ENCODE data around the gene GPS1. TPM values are rescaled to one million over a fixed set of nuclear protein-coding genes. Genes with fewer than 3 reads are reported as not detected.

GPS1 gene
- total and polyA plus RNA-seq, 4 donors = 53.9 to 66.3 (median 58.8) TPM

- Histone ChIP-seq H3K27me3 (ENCODE audit: control insufficient read depth in 4 of 4, insufficient read depth in 4 of 4, low read length in 3 of 4) (no peaks in the 10 kb centered on the region), H3K4me1 (ENCODE audit: control insufficient read depth in 4 of 4, insufficient read depth in 4 of 4, low read length in 3 of 4) (no peaks in the 10 kb centered on the region), H3K4me3 (ENCODE audit: low read depth in 1 of 3, low read length in 3 of 3) (no peak overlapping the region), H3K9me3 (ENCODE audit: control insufficient read depth in 4 of 4, low read length in 3 of 4) (no peaks in the 10 kb centered on the region), H3K36me3 (ENCODE audit: control insufficient read depth in 4 of 4, insufficient read depth in 3 of 4, low read depth in 1 of 4, low read length in 3 of 4) (peaks cover 0 to 9% (median 3%) of the 10 kb centered on the region in 4 donors), H3K9ac (ENCODE audit: low read depth in 1 of 2, low read length in 2 of 2) (no peak overlapping the region), H3K27ac (ENCODE audit: low read depth in 1 of 2, low read length in 2 of 2) (no peak overlapping the region)
- whole genome bisulfite sequencing = 89% methylated on average over 20 of the region's 20 CpGs
- no peak for DNase-seq (ENCODE audit: low spot score)
- TF ChIP-seq HNF4G (IDR thresholded peaks at IDR 0.05) (no peak), YY1 (IDR thresholded peaks at IDR 0.05) (no peak), CTCF (IDR thresholded peaks at IDR 0.05; ENCODE audit: low read depth, low read length, missing input control) (no peak), ZBTB33 (IDR thresholded peaks at IDR 0.05) (no peak)
Measured at GRCh38 chr17:82012261-82012639, 39.4 kb upstream of the GPS1 start.

GRCh38 chr17:82012640-82013295 lies 38.9 kb upstream of the GPS1 start:
- Histone ChIP-seq H3K4me3 (ENCODE audit: low read depth in 1 of 3, low read length in 3 of 3) (no peak overlapping the region), H3K36me3 (ENCODE audit: control insufficient read depth in 4 of 4, insufficient read depth in 3 of 4, low read depth in 1 of 4, low read length in 3 of 4) (peaks cover 0 to 9% (median 3%) of the 10 kb centered on the region in 4 donors)
- DNase-seq (ENCODE audit: low spot score) = no peak

GRCh38 chr17:82013341-82013740 lies 38.4 kb upstream of the GPS1 start:
- DNase-seq (ENCODE audit: low spot score) = no peak
- H3K36me3 ChIP-seq (ENCODE audit: control insufficient read depth in 4 of 4, insufficient read depth in 3 of 4, low read depth in 1 of 4, low read length in 3 of 4) = peaks cover 0 to 9% (median 3%) of the 10 kb centered on the region in 4 donors
- TF ChIP-seq MAX (IDR thresholded peaks at IDR 0.05) (no peak), FOXA2 (IDR thresholded peaks at IDR 0.05) (no peak), FOXA1 (IDR thresholded peaks at IDR 0.05) (no peak), JUND (IDR thresholded peaks at IDR 0.05) (no peak), HNF4A (conservative IDR thresholded peaks at IDR 0.05) (no peak), NR2F2 (IDR thresholded peaks at IDR 0.05) (no peak), ZBTB33 (IDR thresholded peaks at IDR 0.05) (no peak), ATF3 (IDR thresholded peaks at IDR 0.05) (no peak)

More at GRCh38 chr17:82012640-82013295, 38.9 kb upstream of the GPS1 start:
- H3K27ac ChIP-seq (ENCODE audit: low read depth in 1 of 2, low read length in 2 of 2) = no peak overlapping the region
- 93% methylated on average over 19 of the region's 19 CpGs for WGBS
- no peak for TF ChIP-seq GABPA (IDR thresholded peaks at IDR 0.05 in 1 of 2, conservative IDR thresholded peaks at IDR 0.05 in 1 of 2)
- H3K4me1 ChIP-seq (ENCODE audit: control insufficient read depth in 4 of 4, insufficient read depth in 4 of 4, low read length in 3 of 4) = no peaks in the 10 kb centered on the region
- no peak overlapping the region for H3K9ac ChIP-seq (ENCODE audit: low read depth in 1 of 2, low read length in 2 of 2)
- H3K27me3 ChIP-seq (ENCODE audit: control insufficient read depth in 4 of 4, insufficient read depth in 4 of 4, low read length in 3 of 4) = no peaks in the 10 kb centered on the region
- no peaks in the 10 kb centered on the region for H3K9me3 ChIP-seq (ENCODE audit: control insufficient read depth in 4 of 4, low read length in 3 of 4)

More at GRCh38 chr17:82013341-82013740, 38.4 kb upstream of the GPS1 start:
- H3K4me3 ChIP-seq (ENCODE audit: low read depth in 1 of 3, low read length in 3 of 3) = no peak overlapping the region
- WGBS = 83% methylated on average over 22 of the region's 22 CpGs
- no peak overlapping the region for H3K27ac ChIP-seq (ENCODE audit: low read depth in 1 of 2, low read length in 2 of 2)
- no peak overlapping the region for H3K9ac ChIP-seq (ENCODE audit: low read depth in 1 of 2, low read length in 2 of 2)
- no peaks in the 10 kb centered on the region for H3K9me3 ChIP-seq (ENCODE audit: control insufficient read depth in 4 of 4, low read length in 3 of 4)
- no peaks in the 10 kb centered on the region for H3K27me3 ChIP-seq (ENCODE audit: control insufficient read depth in 4 of 4, insufficient read depth in 4 of 4, low read length in 3 of 4)
- H3K4me1 ChIP-seq (ENCODE audit: control insufficient read depth in 4 of 4, insufficient read depth in 4 of 4, low read length in 3 of 4) = no peaks in the 10 kb centered on the region

Data from liver (tissue), 9 donors.